T-helper 2 cell treated with Interferon-gamma antibody and Interleukin-4, amounts not matched to agents 100 ng/mL and 5 ng/mL, for 36 hours (primary cell): ENCODE measurements around the gene IL6R. TPM values are rescaled to one million over a fixed set of nuclear protein-coding genes. Genes with fewer than 3 reads are reported as not detected.

ENCODE experiments used
- intact Hi-C: fragments of 100-400 bp; cut with micrococcal nuclease; formaldehyde crosslinking; loops from one replicate; pipeline ENCODE4 v1.15.1; 2023
- total RNA-seq: library from RNA; stranded (reverse); gene quantifications from 2 replicates; pipeline ENCODE4 v1.2.3, GENCODE V29; 2022

Gene IL6R
- total RNA-seq, 1 donor from 2014 or later, result 5.9 TPM

DNA sequence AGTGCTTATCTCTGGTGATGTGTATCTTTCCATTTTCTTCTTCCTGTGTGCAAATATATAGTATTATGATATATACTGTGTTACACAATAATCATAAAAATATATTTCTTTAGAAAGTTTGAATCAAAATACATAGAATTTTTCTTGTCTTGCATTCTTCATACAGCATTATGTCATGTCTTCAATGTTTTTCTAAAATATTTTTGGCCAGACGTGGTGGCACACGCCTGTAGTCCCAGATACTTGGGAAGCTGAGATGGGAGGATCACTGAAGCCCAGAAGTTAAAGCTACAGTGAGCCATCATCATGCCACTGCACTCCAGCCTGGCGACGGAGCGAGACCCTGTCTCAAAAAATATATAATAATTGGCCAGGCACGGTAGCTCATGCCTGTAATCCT, 41.6 kb downstream of the IL6R start:
- intact Hi-C loops, result no loop called here

- intact Hi-C loops, result no loop called here
Observed at GRCh38 chr1:154448331-154448811, 43.2 kb downstream of the IL6R start.

DNA sequence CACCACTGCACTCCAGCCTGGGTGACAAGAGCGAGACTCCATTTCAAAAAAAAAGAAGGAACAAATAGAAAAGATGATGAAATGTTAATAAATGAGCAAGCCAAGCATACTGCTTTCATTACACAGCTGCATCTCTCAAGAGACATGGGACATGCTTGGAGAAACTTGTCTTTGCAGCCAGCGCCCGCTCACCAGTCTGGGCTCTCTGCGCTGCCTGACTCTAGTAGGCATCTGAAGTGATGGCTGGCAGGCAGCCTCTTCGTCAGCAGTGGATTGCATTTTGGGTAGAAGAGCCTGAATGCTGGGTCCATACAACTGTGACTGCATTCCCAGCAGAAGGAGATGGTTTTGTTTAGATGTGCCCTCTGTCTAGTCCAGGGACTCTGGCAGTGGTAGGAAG, 48.0 kb downstream of the IL6R start:
- intact Hi-C loops, result no loop called here

- intact Hi-C loops, result no loop called here
Observed at GRCh38 chr1:154453574-154454352, 48.6 kb downstream of the IL6R start.

DNA sequence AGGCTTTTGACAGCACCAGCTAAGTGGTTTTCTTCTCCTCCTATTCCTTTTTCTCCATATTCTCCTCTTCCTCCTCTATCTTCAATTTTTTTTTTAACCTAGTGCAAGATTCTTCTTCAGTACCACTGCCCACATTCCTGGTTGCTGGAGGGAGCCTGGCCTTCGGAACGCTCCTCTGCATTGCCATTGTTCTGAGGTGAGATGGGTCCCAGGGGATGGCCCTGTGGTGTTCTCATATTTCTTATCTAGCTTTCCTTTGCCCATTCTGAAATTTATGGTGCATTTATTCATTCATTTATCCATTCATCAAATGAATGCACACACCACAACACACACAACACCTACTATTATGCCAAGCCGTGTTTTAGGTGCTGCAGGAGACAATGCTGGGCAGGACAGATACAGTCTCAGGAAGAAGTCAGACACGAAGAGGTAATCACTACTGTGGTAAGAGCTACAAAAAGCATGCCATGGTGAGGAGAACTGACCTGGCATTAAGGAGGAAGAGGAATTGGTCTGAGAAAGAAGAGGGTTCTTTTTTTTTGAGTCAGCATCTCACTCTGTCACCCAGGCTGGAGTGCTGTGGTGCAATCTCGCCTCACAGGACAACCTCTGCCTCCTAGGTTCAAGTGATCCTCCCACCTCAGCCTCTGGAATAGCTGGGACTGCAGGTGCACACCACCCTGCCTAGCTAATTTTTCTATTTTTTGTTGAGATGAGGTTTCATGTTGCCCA, 49.4 kb downstream of the IL6R start:
- intact Hi-C loops, result no loop called here

DNA sequence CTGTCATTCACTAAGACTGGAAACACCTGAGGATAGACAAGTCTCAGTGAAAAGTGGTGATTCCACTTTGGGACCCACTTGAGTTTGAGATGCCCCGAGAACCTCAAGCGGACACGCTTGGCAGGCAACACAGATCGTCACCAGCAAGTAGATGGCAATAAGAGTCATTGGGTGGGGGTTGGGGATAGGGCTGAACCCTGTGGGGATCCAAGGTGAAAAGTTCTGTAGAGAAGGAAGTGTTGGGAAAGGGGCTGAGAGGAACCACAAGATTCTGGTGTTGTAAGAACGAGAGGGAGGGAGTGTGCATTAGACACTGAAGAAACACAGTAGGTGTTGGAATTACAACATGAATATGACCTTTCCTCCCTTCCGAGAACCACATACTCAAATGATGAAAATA, 51.5 kb downstream of the IL6R start:
- intact Hi-C loops, result no loop called here

DNA sequence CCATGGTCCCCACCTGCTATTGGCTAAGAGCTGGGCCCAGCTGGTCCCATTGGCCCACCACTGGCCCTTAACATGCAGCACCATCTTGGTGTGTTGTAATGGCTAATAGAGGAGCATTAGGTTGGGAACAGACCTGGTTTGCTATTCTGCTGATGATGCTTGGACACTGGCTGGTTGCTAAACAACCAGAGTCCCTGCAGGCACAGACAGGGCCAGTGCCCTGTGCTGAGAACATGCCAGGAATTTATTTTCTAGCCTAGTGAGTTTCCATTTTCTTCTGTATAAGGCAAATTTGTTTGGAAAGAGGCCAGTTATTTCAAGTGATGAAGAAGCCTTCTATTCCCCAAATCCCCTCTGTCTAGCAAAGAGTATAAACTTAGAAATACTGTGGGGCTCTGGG, 53.9 kb downstream of the IL6R start:
- intact Hi-C loops, result no loop called here

- intact Hi-C loops, result no loop called here
Observed at GRCh38 chr1:154460695-154461260, 55.6 kb downstream of the IL6R start.

- intact Hi-C loops, result loop anchor here (2.0 kb wide), 2 partner anchors 57 to 111 kb away; no protein-coding TSS in a partner anchor
Observed at GRCh38 chr1:154463512-154463990, 58.4 kb downstream of the IL6R start.

DNA sequence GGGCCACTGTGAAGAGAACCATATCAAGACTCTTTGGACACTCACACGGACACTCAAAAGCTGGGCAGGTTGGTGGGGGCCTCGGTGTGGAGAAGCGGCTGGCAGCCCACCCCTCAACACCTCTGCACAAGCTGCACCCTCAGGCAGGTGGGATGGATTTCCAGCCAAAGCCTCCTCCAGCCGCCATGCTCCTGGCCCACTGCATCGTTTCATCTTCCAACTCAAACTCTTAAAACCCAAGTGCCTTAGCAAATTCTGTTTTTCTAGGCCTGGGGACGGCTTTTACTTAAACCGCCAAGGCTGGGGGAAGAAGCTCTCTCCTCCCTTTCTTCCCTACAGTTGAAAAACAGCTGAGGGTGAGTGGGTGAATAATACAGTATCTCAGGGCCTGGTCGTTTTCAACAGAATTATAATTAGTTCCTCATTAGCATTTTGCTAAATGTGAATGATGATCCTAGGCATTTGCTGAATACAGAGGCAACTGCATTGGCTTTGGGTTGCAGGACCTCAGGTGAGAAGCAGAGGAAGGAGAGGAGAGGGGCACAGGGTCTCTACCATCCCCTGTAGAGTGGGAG, 60.6 kb downstream of the IL6R start:
- intact Hi-C loops, result no loop called here

- intact Hi-C loops, result no loop called here
Observed at GRCh38 chr1:154466206-154466605, 61.1 kb downstream of the IL6R start.

DNA sequence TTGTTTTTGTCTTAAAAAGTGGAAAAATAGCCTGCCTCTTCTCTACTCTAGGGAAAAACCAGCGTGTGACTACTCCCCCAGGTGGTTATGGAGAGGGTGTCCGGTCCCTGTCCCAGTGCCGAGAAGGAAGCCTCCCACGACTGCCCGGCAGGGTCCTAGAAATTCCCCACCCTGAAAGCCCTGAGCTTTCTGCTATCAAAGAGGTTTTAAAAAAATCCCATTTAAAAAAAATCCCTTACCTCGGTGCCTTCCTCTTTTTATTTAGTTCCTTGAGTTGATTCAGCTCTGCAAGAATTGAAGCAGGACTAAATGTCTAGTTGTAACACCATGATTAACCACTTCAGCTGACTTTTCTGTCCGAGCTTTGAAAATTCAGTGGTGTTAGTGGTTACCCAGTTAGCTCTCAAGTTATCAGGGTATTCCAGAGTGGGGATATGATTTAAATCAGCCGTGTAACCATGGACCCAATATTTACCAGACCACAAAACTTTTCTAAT, 61.8 kb downstream of the IL6R start:
- intact Hi-C loops, result no loop called here

- intact Hi-C loops, result no loop called here
Observed at GRCh38 chr1:154467434-154468102, 62.4 kb downstream of the IL6R start.

DNA sequence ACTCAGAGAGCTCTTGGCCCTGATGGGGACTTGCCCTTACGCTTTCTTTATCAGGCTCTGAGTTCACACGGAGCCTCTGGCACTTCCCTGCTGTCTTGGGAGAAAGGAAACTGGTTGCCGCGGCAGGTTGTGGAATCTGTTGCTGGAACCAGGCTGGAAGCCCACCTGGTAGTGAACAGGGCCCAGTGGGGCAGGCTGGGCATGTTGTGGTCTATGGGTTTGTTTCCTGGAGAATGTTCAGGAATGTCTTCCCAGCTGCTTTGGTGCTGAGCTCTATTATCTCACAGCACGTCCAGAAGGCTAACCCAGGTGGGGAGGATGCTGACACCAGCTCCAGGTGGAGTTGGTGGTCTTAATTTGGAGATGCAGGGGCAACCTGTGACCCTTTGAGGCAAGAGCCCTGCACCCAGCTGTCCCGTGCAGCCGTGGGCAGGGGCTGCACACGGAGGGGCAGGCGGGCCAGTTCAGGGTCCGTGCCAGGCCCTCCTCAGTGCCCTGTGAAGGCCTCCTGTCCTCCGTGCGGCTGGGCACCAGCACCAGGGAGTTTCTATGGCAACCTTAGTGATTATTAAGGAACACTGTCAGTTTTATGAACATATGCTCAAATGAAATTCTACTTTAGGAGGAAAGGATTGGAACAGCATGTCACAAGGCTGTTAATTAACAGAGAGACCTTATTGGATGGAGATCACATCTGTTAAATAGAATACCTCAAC, 63.5 kb downstream of the IL6R start:
- intact Hi-C loops, result no loop called here

DNA sequence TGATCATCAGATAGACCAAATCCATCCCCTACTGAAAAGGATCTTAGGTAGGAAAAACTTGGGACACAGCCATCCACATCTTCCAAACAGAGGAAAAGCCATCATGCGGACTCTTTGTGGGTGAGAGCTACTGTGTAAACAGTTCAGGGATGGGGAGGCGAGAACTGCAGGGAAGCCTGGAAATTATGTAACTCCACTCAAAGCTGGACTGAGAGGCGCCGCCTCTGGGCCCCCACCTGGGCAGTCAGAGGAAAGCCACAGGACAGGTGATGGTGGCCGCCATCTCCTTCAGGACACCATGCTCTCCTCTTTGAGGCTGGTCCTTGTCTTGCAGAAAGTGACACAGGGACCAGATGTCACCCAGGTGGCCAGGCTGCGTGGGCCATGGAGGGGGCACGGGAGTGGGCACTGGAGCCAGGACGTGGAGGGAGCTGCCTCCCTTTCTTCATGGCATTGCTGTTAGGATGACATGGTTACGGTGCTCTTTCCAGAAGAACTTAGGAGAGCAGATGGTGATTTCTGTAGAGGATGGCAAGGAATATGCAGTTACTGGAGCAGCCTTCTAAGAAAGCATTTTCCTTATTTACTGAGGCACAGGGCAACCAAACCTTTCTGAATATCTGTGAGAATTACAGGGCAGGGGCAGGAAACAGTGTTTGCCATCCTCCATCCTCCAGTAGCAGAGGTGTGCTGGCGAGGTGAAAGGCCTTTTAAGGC, 64.9 kb downstream of the IL6R start:
- intact Hi-C loops, result no loop called here

GRCh38 chr1:154471304-154471703, 66.2 kb downstream of the IL6R start:
- intact Hi-C loops, result no loop called here

DNA sequence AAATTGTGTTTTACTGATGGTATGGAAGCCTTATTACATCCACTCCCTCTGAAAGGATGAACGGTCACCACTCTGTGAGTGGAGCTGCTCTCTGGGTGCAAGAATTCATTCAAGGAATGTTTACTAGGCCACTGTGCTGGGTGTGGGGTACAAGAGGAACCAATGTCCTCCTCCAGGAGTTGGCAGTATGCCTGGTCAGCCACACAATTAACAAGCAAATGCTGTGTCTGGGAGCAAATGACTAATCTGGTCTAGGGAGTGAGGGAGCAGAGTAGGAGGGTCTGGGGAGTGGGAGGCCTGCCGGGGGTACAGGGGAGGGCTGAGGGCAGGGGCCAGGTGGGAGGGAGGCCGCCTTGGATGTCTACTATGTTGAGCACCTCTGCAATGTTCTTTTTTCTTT, 69.7 kb downstream of the IL6R start:
- intact Hi-C loops, result loop anchor here (5.0 kb wide), 1 partner anchor 278 kb away; no protein-coding TSS in a partner anchor

GRCh38 chr1:154476791-154477190, 71.6 kb downstream of the IL6R start:
- intact Hi-C loops, result loop anchor here (5.0 kb wide), 1 partner anchor 279 kb away; no protein-coding TSS in a partner anchor

DNA sequence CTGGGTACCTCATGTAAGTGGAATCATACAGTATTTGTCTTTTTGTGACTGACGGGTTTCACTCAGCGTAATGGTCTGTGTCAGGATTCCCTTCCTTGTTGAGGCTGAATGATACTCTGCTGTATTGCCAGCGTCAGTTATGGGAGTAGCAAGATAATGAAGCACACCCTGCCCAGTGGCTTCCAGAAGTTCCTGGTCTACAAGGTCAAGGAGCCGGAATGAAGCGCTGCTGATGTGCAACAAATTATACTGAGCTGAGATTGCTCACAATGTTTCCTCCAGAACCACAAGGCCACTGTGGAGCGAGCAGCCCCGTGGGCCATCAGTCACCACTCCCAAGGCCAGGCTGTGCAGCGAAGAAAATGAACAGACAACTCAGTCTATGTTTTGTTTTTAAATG, 72.9 kb downstream of the IL6R start:
- intact Hi-C loops, result loop anchor here (1.0 to 5.0 kb wide), 2 partner anchors 73 to 281 kb away; partner anchors contain the start of gene IL6R
